Epidermal melanocyte (primary cell): ENCODE results near the gene ADAM23.

Source experiments
- DNase-seq: peaks from one replicate; pipeline ENCODE4 v3.0.0; 2011; ENCODE audit warnings: low spot score; ENCODE audit not compliant: insufficient read length

Gene ADAM23

GRCh38 chr2:206438196-206438724 lies 5.1 kb upstream of the ADAM23 start:
- DNase-seq: no peak

GRCh38 chr2:206442474-206442832 lies 879 bp upstream of the ADAM23 start:
- no peak for DNase-seq

- peak; percentile 34 for DNase-seq
Observed at GRCh38 chr2:206443735-206444527, 599 bp downstream of the ADAM23 start.

- no peak for DNase-seq
Observed at GRCh38 chr2:206445948-206446347, 2.6 kb downstream of the ADAM23 start.

GRCh38 chr2:206452242-206452641 lies 8.9 kb downstream of the ADAM23 start:
- DNase-seq: no peak

GRCh38 chr2:206452750-206453149 lies 9.4 kb downstream of the ADAM23 start:
- no peak for DNase-seq

GRCh38 chr2:206456078-206456754 lies 12.9 kb downstream of the ADAM23 start:
- DNase-seq: no peak

- no peak for DNase-seq
Observed at GRCh38 chr2:206457188-206457634, 13.9 kb downstream of the ADAM23 start.

- DNase-seq: no peak
Observed at GRCh38 chr2:206462240-206462854, 19.0 kb downstream of the ADAM23 start.

GRCh38 chr2:206463685-206464084 lies 20.4 kb downstream of the ADAM23 start:
- no peak for DNase-seq

- no peak for DNase-seq
Observed at GRCh38 chr2:206464597-206464996, 21.3 kb downstream of the ADAM23 start.

GRCh38 chr2:206471524-206472062 lies 28.3 kb downstream of the ADAM23 start:
- DNase-seq: no peak

- DNase-seq: no peak
Observed at GRCh38 chr2:206472094-206472493, 28.8 kb downstream of the ADAM23 start.

GRCh38 chr2:206474099-206474498 lies 30.8 kb downstream of the ADAM23 start:
- no peak for DNase-seq

GRCh38 chr2:206477296-206477695 lies 34.0 kb downstream of the ADAM23 start:
- no peak for DNase-seq

GRCh38 chr2:206478340-206478739 lies 35.0 kb downstream of the ADAM23 start:
- no peak for DNase-seq

GRCh38 chr2:206480161-206480560 lies 36.8 kb downstream of the ADAM23 start:
- no peak for DNase-seq

GRCh38 chr2:206480620-206481019 lies 37.3 kb downstream of the ADAM23 start:
- DNase-seq: no peak

- no peak for DNase-seq
Observed at GRCh38 chr2:206481056-206481455, 37.7 kb downstream of the ADAM23 start.

- DNase-seq: no peak
Observed at GRCh38 chr2:206482123-206482522, 38.8 kb downstream of the ADAM23 start.

- DNase-seq: no peak
Observed at GRCh38 chr2:206482633-206483032, 39.3 kb downstream of the ADAM23 start.

GRCh38 chr2:206488053-206488452 lies 44.7 kb downstream of the ADAM23 start:
- DNase-seq: no peak
